ENCODE results near the gene TAOK2. TPM values are rescaled to one million over a fixed set of nuclear protein-coding genes. Genes with fewer than 3 reads are reported as not detected.

Gene TAOK2
- total RNA-seq, 2 donors from 2014 or later = 31.1 to 58.3 TPM

DNA sequence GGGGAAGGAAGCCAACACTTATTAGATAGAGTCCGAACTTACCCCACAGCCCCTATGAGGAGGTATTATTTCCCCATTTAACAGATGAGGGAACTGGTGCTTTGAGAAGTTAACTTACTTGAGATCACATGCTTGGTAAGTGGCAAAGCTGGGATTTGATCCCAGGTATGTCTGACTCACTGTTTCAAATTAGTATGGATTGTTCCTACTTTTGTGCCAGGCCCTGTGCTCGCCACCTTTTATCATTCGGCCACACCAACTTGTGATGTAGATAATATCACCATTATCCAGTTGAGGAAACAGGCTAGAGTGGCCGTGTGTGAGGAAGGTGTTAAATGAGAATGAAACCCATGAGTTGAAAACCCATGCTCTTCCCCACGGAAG is 11.1 kb downstream of the TAOK2 start:
- no peak for TF ChIP-seq POLR2A (IDR thresholded peaks at IDR 0.05)
- TF ChIP-seq, protein P1, sequence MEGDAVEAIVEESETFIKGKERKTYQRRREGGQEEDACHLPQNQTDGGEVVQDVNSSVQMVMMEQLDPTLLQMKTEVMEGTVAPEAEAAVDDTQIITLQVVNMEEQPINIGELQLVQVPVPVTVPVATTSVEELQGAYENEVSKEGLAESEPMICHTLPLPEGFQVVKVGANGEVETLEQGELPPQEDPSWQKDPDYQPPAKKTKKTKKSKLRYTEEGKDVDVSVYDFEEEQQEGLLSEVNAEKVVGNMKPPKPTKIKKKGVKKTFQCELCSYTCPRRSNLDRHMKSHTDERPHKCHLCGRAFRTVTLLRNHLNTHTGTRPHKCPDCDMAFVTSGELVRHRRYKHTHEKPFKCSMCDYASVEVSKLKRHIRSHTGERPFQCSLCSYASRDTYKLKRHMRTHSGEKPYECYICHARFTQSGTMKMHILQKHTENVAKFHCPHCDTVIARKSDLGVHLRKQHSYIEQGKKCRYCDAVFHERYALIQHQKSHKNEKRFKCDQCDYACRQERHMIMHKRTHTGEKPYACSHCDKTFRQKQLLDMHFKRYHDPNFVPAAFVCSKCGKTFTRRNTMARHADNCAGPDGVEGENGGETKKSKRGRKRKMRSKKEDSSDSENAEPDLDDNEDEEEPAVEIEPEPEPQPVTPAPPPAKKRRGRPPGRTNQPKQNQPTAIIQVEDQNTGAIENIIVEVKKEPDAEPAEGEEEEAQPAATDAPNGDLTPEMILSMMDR (IDR thresholded peaks at IDR 0.05) = no peak
- intact Hi-C loops (cut with DNase I) = no loop called here
- Histone ChIP-seq H3K4me3 (no peak overlapping the region), H3K4me1 (no peaks in the 10 kb centered on the region), H3K36me3 (replicated peaks in 1 of 2; ENCODE audit: insufficient read depth in 1 of 2, low read depth in 2 of 2) (peaks cover 36 to 64% of the 10 kb centered on the region in 2 donors), H3K27me3 (no peaks in the 10 kb centered on the region), H3K9me3 (no peaks in the 10 kb centered on the region), H3K27ac (no peak overlapping the region)
- ATAC-seq (no peak), DNase-seq (no peak)
- 86 to 90% methylated on average over 5 of the region's 5 CpGs for WGBS, 2 donors

GRCh38 chr16:29985271-29985811 is 11.7 kb downstream of the TAOK2 start:
- H3K27ac ChIP-seq = no peak overlapping the region

DNA sequence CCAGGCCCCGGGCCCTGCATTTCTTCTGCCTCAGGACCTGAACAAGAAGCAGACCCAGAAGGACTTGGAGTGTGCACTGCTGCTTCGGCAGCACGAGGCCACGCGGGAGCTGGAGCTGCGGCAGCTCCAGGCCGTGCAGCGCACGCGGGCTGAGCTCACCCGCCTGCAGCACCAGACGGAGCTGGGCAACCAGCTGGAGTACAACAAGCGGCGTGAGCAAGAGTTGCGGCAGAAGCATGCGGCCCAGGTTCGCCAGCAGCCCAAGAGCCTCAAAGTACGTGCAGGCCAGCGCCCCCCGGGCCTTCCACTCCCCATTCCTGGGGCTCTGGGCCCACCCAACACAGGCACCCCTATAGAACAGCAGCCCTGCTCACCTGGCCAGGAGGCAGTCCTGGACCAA is 12.6 kb downstream of the TAOK2 start:
- no peak overlapping the region for H3K27ac ChIP-seq
- ATAC-seq (no peak), DNase-seq (no peak)
- intact Hi-C loops (cut with DNase I) = no loop called here
- TF ChIP-seq, protein P1 (IDR thresholded peaks at IDR 0.05) = no peak
- TF ChIP-seq POLR2A (IDR thresholded peaks at IDR 0.05) = no peak
- 89 to 100% methylated on average over 1 to 20 of the region's 20 CpGs for WGBS, 2 donors
- no peak overlapping the region for H3K4me3 ChIP-seq
- no peaks in the 10 kb centered on the region for H3K27me3 ChIP-seq
- H3K4me1 ChIP-seq = no peaks in the 10 kb centered on the region
- H3K36me3 ChIP-seq (replicated peaks in 1 of 2; ENCODE audit: insufficient read depth in 1 of 2, low read depth in 2 of 2) = peaks cover 36 to 53% of the 10 kb centered on the region in 2 donors
- H3K9me3 ChIP-seq = no peaks in the 10 kb centered on the region

More at GRCh38 chr16:29985271-29985811, 11.7 kb downstream of the TAOK2 start:
- no peak for TF ChIP-seq POLR2A (IDR thresholded peaks at IDR 0.05)
- TF ChIP-seq, protein P1 (IDR thresholded peaks at IDR 0.05) = no peak
- no peaks in the 10 kb centered on the region for H3K4me1 ChIP-seq
- DNase-seq = no peak
- no peak overlapping the region for H3K4me3 ChIP-seq
- intact Hi-C loops (cut with DNase I) = no loop called here
- no peaks in the 10 kb centered on the region for H3K9me3 ChIP-seq
- no peak for ATAC-seq
- no peaks in the 10 kb centered on the region for H3K27me3 ChIP-seq
- peaks cover 36 to 59% of the 10 kb centered on the region in 2 donors for H3K36me3 ChIP-seq (replicated peaks in 1 of 2; ENCODE audit: insufficient read depth in 1 of 2, low read depth in 2 of 2)
- WGBS, 2 donors = 90 to 94% methylated on average over 19 to 28 of the region's 28 CpGs

- Histone ChIP-seq H3K4me3 (no peak overlapping the region), H3K27ac (no peak overlapping the region), H3K4me1 (no peaks in the 10 kb centered on the region), H3K27me3 (no peaks in the 10 kb centered on the region), H3K36me3 (replicated peaks in 1 of 2; ENCODE audit: insufficient read depth in 1 of 2, low read depth in 2 of 2) (peaks cover 36 to 46% of the 10 kb centered on the region in 2 donors), H3K9me3 (no peaks in the 10 kb centered on the region)
- DNase-seq (no peak), ATAC-seq (no peak)
- intact Hi-C loops (cut with DNase I) = no loop called here
- TF ChIP-seq POLR2A (IDR thresholded peaks at IDR 0.05) = no peak
- TF ChIP-seq, protein P1 (IDR thresholded peaks at IDR 0.05) = no peak
- 89 to 96% methylated on average over 2 to 5 of the region's 5 CpGs for WGBS, 2 donors
These were observed 13.3 kb downstream of the TAOK2 start for GRCh38 chr16:29986931-29987330.
